Fibroblast of lung (primary cell): ENCODE measurements around the gene TANGO2. TPM values are rescaled to one million over a fixed set of nuclear protein-coding genes. Genes with fewer than 3 reads are reported as not detected.

ENCODE experiments used
- DNase-seq, 2 donors: peaks; one replicate each; pipeline versions ENCODE4 v3.0.0 to v3.0.0-alpha.2; 2010; ENCODE audit warnings: low read depth in 2 of 2
- H2AFZ ChIP-seq: 2 replicates; pipeline ENCODE4 v1.5.1; 2012; ENCODE audit warnings: low read length, control low read depth, inconsistent platforms
- H3K27ac ChIP-seq: 2 replicates; pipeline ENCODE4 v1.5.1; 2011; ENCODE audit warnings: low read length, control low read depth; ENCODE audit not compliant: insufficient read depth
- H3K27me3 ChIP-seq: 2 replicates; pipeline ENCODE4 v1.5.1; 2011; ENCODE audit warnings: mild to moderate bottlenecking, low read length; ENCODE audit not compliant: control insufficient read depth, insufficient read depth
- H3K36me3 ChIP-seq: 2 replicates; pipeline ENCODE4 v1.5.1; 2011; ENCODE audit warnings: low read length; ENCODE audit not compliant: control insufficient read depth, insufficient read depth
- H3K4me1 ChIP-seq: 2 replicates; pipeline ENCODE4 v1.5.1; 2011; ENCODE audit warnings: low read length; ENCODE audit not compliant: control insufficient read depth, insufficient read depth; ENCODE audit errors: extremely low read depth
- H3K4me2 ChIP-seq: 2 replicates; pipeline ENCODE4 v1.5.1; 2011; ENCODE audit warnings: low read length, control low read depth; ENCODE audit not compliant: insufficient read depth; ENCODE audit errors: extremely low read depth
- H3K4me3 ChIP-seq, 4 experiments: fragments of 200-600 bp in 1 of 4; sonication (generic) in 1 of 4; replicated peaks in 1 of 4; 2 replicates each; pipeline ENCODE4 v1.5.1; 2011 to 2016; ENCODE audit warnings: low read length in 4 of 4, low read depth in 3 of 4, mild to moderate bottlenecking in 3 of 4, control low read depth in 2 of 4, inconsistent platforms in 1 of 4, mixed read lengths in 1 of 4; ENCODE audit not compliant: insufficient read depth in 1 of 4; ENCODE audit errors: control extremely low read depth in 1 of 4
- H3K79me2 ChIP-seq: 2 replicates; pipeline ENCODE4 v1.5.1; 2012; ENCODE audit warnings: mild to moderate bottlenecking, low read length, inconsistent platforms; ENCODE audit not compliant: control insufficient read depth, insufficient read depth
- H3K9ac ChIP-seq: 2 replicates; pipeline ENCODE4 v1.5.1; 2011; ENCODE audit warnings: mild to moderate bottlenecking, low read length, control low read depth; ENCODE audit not compliant: insufficient read depth
- H3K9me3 ChIP-seq: 2 replicates; pipeline ENCODE4 v1.5.1; 2012; ENCODE audit warnings: low read depth, low read length; ENCODE audit not compliant: control insufficient read depth, insufficient read depth
- H4K20me1 ChIP-seq: 2 replicates; pipeline ENCODE4 v1.5.1; 2011; ENCODE audit warnings: low read length; ENCODE audit not compliant: control insufficient read depth, insufficient read depth; ENCODE audit errors: extremely low read depth
- CTCF ChIP-seq, 2 donors: IDR thresholded peaks in 1 of 2; conservative IDR thresholded peaks in 1 of 2; 1 replicate in 1 of 2; 2 replicates in 1 of 2; pipeline ENCODE4 v1.5.1; 2011 to 2012; ENCODE audit warnings: low read length in 2 of 2, control low read depth in 1 of 2, inconsistent platforms in 1 of 2, low read depth in 1 of 2, mild to moderate bottlenecking in 1 of 2
- EZH2 ChIP-seq: IDR thresholded peaks from 2 replicates; pipeline ENCODE4 v1.5.1; 2012; ENCODE audit warnings: low read length, control low read depth, mild to moderate bottlenecking; ENCODE audit errors: missing control alignments
- polyA plus RNA-seq, 2 donors: library from polyadenylated mRNA; depleted of rRNA in 1 of 2; stranded (reverse) in 1 of 2; unstranded in 1 of 2; fragments of >200 nt; gene quantifications; 2 replicates each; pipeline ENCODE4 v1.2.1, GENCODE V29; 2011 to 2012; ENCODE audit warnings: missing spikeins in 1 of 2
- total RNA-seq: library from RNA; depleted of rRNA; stranded (reverse); fragments of >200 nt; gene quantifications from 2 replicates; pipeline ENCODE4 v1.2.1, GENCODE V29; 2014

The TANGO2 gene
- total and polyA plus RNA-seq, 2 donors (not counting 1 experiment from before 2014, with no cell fraction given) = 28.3 to 52.8 TPM

- no peak overlapping the region for H3K9ac ChIP-seq
- H3K9me3 ChIP-seq = no peaks in the 10 kb centered on the region
- peak overlapping the region; percentile 99 for H3K4me2 ChIP-seq
- H3K4me1 ChIP-seq = peaks cover 2% of the 10 kb centered on the region
- no peaks in the 10 kb centered on the region for H4K20me1 ChIP-seq
- TF ChIP-seq CTCF (conservative IDR thresholded peaks at IDR 0.05 in 1 of 2, IDR thresholded peaks at IDR 0.05 in 1 of 2; ENCODE audit: low read depth in 1 of 2, low read length in 2 of 2) (no peak), EZH2 (no peak)
- H3K27me3 ChIP-seq = peaks cover 5% of the 10 kb centered on the region
- H2AFZ ChIP-seq = no peak overlapping the region
- H3K79me2 ChIP-seq = peaks cover 20% of the 10 kb centered on the region
- peak overlapping the region; percentile 89 for H3K27ac ChIP-seq
- H3K4me3 ChIP-seq = peak overlapping the region in 3 of 4 experiments; percentile 81 to 94 (median 94)
- H3K36me3 ChIP-seq = no peaks in the 10 kb centered on the region
- no peak for DNase-seq
Measured at GRCh38 chr22:20022231-20022977, 1.5 kb downstream of the TANGO2 start.

- peaks cover 4% of the 10 kb centered on the region for H3K27me3 ChIP-seq
- no peak overlapping the region for H3K4me2 ChIP-seq
- H3K79me2 ChIP-seq = peaks cover 20% of the 10 kb centered on the region
- no peaks in the 10 kb centered on the region for H3K36me3 ChIP-seq
- H3K9me3 ChIP-seq = no peaks in the 10 kb centered on the region
- DNase-seq = no peak
- no peak overlapping the region for H3K27ac ChIP-seq
- TF ChIP-seq CTCF (conservative IDR thresholded peaks at IDR 0.05 in 1 of 2, IDR thresholded peaks at IDR 0.05 in 1 of 2; ENCODE audit: low read depth in 1 of 2, low read length in 2 of 2) (no peak), EZH2 (no peak)
- H3K9ac ChIP-seq = no peak overlapping the region
- H3K4me1 ChIP-seq = peaks cover 2% of the 10 kb centered on the region
- H4K20me1 ChIP-seq = no peaks in the 10 kb centered on the region
- no peak overlapping the region for H2AFZ ChIP-seq
- H3K4me3 ChIP-seq = no peak overlapping the region
Measured at GRCh38 chr22:20022978-20023613, 2.2 kb downstream of the TANGO2 start.

GRCh38 chr22:20024225-20024624 lies 3.3 kb downstream of the TANGO2 start:
- Histone ChIP-seq H4K20me1 (no peaks in the 10 kb centered on the region), H3K9ac (no peak overlapping the region), H3K36me3 (no peaks in the 10 kb centered on the region), H3K27me3 (no peaks in the 10 kb centered on the region), H2AFZ (no peak overlapping the region), H3K4me1 (peaks cover 2% of the 10 kb centered on the region), H3K4me3 (no peak overlapping the region), H3K9me3 (no peaks in the 10 kb centered on the region), H3K79me2 (peaks cover 20% of the 10 kb centered on the region), H3K4me2 (no peak overlapping the region), H3K27ac (no peak overlapping the region)
- TF ChIP-seq EZH2 (no peak), CTCF (conservative IDR thresholded peaks at IDR 0.05 in 1 of 2, IDR thresholded peaks at IDR 0.05 in 1 of 2; ENCODE audit: low read depth in 1 of 2, low read length in 2 of 2) (no peak)
- DNase-seq = no peak
